HCT116 (cell line): ENCODE data around the gene ADI1.

Experiments used
- SIN3A ChIP-seq: IDR thresholded peaks from 2 replicates; pipeline ENCODE4 v1.6.1; 2012; ENCODE audit warnings: low read depth
- TF ChIP-seq, protein P1 (sequence below), 3 experiments: fragments of 200-600 bp in 1 of 3; sonication (generic) in 1 of 3; IDR thresholded peaks in 2 of 3; conservative IDR thresholded peaks in 1 of 3; 2 replicates each; pipeline ENCODE4 v1.5.1; 2012 to 2017; ENCODE audit warnings: low read depth in 2 of 3, low read length in 2 of 3, antibody characterized with exemption in 1 of 3, borderline replicate concordance in 1 of 3, control low read depth in 1 of 3, mild to moderate bottlenecking in 1 of 3, mixed read lengths in 1 of 3, mixed run types in 1 of 3, moderate library complexity in 1 of 3; ENCODE audit not compliant: insufficient read depth in 1 of 3
- TF ChIP-seq, protein P2 (sequence below): IDR thresholded peaks from 2 replicates; pipeline ENCODE4 v1.6.1; 2012

DNA sequence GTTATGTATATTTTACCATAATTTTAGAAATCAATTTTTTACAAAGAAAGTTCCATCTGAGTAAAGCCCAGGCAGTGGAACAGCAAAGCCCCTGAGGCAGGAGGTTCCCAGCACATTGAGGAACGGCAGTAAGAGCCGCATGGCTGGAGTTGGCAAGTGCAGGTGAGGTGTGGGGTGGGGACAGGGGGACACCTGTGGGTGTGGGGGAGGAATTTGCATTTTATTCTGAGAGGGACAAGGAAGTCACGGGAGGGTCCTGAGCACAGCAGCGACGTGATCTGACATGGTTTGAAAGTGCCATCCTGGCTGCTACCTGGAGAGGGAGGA is 16.1 kb upstream of the ADI1 start:
- TF ChIP-seq, protein P1, sequence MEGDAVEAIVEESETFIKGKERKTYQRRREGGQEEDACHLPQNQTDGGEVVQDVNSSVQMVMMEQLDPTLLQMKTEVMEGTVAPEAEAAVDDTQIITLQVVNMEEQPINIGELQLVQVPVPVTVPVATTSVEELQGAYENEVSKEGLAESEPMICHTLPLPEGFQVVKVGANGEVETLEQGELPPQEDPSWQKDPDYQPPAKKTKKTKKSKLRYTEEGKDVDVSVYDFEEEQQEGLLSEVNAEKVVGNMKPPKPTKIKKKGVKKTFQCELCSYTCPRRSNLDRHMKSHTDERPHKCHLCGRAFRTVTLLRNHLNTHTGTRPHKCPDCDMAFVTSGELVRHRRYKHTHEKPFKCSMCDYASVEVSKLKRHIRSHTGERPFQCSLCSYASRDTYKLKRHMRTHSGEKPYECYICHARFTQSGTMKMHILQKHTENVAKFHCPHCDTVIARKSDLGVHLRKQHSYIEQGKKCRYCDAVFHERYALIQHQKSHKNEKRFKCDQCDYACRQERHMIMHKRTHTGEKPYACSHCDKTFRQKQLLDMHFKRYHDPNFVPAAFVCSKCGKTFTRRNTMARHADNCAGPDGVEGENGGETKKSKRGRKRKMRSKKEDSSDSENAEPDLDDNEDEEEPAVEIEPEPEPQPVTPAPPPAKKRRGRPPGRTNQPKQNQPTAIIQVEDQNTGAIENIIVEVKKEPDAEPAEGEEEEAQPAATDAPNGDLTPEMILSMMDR (IDR thresholded peaks at IDR 0.05 in 2 of 3, conservative IDR thresholded peaks at IDR 0.05 in 1 of 3; ENCODE audit: borderline replicate concordance in 1 of 3, insufficient read depth in 1 of 3, low read depth in 2 of 3, low read length in 2 of 3): no peak
- TF ChIP-seq, protein P2, sequence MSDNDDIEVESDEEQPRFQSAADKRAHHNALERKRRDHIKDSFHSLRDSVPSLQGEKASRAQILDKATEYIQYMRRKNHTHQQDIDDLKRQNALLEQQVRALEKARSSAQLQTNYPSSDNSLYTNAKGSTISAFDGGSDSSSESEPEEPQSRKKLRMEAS: no peak
- no peak for TF ChIP-seq SIN3A
